GM18526 (cell line): Measurements from ENCODE around the gene MAML2.

Experiments
- POLR2A ChIP-seq: IDR thresholded peaks from 3 replicates; pipeline ENCODE4 v1.6.1; 2011; ENCODE audit not compliant: insufficient read length; ENCODE audit errors: extremely low read depth

MAML2 gene

DNA sequence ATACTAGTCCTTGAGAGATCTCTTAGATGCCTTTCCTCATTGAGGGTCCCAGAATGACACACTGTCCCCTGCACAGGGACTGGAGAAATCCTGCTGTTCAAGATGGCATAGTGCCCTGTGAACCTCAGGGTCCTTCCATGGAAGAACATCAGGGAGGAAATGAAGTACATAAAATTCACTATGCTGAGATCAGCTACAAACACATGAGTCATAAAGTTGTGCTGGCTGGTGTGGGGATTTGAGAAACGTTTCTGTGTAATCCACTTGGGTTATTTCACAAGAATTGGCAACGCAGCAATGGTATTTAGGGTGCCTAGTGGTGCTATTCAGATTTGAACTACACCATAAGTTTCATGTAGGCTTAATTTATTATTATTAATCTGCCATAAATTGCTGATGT, 174.4 kb downstream of the MAML2 start:
- TF ChIP-seq POLR2A, result no peak

DNA sequence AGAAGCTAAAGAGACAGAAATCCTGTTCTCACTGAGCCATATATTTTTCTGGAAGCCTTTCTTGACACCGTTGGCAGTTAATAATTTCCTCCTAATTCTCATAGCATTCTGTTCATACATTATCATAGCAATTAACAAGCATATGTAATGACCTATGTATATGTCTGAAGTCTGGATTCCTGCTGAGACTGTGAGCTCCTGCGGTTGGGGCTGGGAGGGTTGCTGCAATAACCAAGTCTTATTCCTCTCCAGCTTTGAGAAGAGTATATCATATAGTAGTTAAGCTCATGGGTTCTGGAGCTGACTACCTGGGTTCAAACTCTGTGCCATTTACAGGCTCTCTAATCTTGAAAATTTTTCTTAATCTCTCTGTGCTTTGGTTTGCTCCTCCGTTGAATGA, 175.2 kb downstream of the MAML2 start:
- TF ChIP-seq POLR2A, result no peak

DNA sequence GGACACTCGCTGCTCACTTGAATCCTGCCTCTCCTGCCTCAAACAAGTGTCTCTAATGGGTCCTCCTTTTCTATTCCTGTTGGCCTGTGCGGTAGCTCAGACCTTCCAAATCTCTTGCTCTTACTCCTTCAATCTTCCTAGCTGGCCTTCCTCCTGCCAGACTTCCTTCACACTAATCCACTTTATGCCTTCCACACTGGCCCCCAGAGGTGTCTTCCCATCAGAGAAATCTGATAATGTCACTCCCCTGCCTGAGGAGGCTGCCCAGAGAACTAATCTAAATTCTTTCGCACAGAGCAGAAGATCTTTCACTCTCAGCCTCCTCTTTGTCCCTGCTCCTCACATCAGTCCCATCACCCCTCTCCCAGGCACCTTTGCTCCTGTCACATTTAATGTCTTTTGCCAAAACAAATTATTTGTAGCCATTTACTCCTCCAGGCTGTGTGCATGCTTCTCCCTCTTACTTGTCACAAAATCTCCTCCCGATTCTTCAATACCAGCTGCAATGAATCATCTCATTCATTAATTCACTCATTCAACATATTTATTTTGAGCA, 175.7 kb downstream of the MAML2 start:
- TF ChIP-seq POLR2A, result no peak

DNA sequence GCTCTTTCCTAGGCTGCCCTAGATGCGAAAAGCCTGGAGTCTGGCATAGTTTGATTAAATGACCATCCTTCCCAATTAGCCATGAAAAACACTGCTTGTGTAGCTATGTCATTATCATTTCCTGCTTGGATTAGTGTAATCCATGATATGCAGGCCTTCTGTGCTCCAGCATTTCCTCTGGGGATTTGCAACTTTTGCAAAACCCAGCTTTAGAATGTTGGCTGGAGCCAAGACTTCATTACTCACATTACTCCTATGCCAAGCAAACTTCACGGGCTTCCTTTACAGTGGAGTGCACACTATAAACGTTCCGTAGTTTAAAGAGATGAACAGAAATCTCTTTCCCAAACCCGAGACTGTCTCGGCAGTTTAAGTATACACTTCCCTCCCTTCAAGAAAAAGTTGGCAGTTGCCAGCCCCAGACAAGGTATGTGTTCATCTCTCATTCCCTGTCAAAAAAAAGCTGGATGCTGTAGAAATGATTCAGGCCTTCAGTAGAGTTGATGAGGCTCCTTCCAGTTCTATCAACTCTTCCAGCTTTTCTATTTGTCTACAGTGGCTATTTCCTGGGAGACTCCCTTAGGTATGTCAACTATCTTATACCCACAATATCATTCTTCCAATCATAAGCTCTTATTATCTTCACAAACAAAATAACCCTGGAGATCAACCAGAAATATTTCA, 180.0 kb downstream of the MAML2 start:
- no peak for TF ChIP-seq POLR2A

DNA sequence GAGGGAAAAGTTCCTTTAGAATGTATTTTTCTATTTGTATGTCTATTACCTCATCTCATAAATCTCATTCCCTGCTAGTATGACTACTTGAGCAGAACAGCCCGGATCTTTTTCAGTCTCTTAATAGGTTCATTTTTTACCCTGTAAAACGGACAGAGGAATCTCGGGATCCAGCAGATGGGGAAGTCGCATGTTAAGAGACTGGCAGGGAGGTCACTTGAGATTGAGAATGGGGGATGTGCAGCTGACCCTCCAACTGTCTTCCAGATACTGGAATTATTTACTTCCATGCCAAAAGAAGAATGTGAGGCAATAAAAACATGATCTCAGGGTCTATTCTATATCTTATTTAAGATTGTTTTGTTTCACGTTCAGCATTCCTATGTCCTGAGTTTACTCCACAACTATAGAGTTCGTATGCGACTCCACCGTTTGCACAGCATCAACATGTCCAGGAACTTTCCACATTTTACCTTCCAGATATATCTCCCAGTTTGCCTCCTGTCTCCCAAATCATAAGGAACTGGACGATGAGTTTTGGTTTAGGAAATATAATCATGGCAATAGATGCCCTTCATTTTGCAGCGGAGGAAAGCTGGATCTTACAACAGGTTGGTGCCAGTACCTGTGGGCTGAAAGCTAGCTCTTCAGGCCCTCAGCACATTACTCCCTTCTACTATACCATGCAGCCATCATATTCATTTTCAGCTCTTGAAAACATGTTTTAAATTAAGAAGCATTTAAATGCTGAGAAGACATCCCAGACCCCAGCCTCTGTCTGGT, 181.5 kb downstream of the MAML2 start:
- no peak for TF ChIP-seq POLR2A

DNA sequence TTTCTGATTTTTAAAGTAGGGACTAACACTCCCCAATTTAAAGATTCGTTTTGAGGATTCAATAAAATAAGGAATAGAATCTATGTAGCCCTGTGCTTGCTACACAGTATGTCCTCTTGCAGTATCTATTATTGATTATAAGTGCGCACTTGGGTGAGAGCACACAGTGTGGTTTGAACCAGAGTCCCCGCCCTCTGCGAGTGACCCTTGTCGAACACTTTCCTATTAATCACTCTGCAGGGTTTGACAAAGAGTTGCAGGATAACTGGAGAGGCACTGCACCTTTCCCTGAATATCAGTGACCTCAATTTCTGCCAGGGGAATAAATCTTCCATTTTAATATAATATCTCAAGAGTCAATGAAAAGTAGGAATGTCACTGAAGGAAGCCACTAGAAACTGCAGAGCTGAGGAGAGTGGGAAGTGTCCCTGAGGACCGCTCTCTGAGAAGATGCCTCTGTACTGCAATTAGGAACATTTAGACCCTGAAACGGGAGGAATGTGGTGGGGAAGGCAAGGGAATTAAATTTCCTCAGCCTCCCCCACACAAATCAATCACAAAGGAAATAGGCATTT, 182.2 kb downstream of the MAML2 start:
- TF ChIP-seq POLR2A, result no peak

DNA sequence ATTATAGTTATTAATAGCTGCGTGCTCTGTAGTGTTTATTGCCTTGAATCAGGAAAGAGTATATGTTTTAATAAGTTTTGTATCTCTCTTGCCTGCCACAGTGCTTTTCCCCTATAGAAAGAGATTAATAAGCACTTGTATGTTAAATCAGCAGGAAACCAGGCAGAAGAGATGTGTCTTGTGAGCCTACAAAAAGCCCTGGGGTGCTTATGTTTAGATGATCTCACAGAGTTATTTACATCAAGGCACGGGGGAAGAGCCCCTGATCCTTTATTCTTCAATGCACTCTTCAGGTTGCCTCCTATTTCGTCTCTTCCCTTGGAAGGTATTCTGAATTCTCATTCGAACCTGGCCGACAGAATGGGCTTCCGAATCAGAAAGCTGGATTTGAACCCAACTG, 183.0 kb downstream of the MAML2 start:
- TF ChIP-seq POLR2A, result no peak

DNA sequence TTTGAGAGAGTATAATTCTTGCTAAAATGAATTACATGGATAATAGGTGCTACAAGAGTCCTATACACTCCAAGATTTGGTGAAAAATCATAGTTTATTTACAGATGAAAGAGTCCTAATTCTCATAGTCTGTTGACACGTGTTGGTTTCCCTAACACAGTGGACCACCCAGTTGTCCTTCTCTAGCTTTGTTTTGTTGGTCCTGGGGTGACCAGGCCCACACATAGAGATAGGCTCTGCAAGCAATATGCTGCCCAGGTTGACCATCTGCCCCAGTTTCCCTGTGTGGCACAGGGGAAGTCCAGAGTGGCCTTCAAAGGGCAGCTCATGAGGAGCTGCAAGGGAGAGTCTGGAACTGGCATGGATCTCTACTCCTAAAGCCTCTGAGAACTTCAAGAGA, 184.9 kb downstream of the MAML2 start:
- TF ChIP-seq POLR2A, result no peak

DNA sequence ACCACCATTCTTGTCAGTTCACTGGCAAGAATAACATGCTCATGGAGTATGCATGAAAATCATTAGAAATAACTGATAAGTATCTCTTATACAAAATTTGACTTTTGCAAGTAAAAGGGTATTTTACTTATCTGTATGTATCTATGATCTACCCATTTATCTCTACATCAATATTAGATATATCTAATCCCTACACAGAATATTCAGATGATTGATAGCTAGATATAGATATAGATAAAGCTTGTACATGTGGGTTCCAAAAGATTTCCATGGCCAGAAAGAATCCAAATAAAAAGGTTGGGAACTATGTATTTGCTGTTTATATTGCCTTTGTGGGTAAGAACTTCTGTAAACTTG, 185.5 kb downstream of the MAML2 start:
- no peak for TF ChIP-seq POLR2A

DNA sequence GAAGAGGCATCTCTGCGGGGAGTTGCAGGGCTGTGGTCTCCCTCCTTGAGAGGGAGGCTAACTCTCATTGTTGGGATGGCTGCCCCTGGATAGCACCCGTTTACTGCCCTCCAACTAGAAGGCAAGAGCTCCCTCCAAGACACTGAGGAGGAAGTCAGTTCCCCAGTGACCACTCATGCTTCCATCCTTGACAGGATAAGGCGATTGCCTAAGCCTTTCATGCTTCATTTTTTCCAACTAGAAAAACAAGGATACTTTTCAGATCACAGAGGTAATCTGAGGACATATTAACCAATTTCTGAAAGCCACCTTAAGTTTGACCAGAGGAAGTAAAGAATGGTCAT, 186.6 kb downstream of the MAML2 start:
- TF ChIP-seq POLR2A, result no peak

DNA sequence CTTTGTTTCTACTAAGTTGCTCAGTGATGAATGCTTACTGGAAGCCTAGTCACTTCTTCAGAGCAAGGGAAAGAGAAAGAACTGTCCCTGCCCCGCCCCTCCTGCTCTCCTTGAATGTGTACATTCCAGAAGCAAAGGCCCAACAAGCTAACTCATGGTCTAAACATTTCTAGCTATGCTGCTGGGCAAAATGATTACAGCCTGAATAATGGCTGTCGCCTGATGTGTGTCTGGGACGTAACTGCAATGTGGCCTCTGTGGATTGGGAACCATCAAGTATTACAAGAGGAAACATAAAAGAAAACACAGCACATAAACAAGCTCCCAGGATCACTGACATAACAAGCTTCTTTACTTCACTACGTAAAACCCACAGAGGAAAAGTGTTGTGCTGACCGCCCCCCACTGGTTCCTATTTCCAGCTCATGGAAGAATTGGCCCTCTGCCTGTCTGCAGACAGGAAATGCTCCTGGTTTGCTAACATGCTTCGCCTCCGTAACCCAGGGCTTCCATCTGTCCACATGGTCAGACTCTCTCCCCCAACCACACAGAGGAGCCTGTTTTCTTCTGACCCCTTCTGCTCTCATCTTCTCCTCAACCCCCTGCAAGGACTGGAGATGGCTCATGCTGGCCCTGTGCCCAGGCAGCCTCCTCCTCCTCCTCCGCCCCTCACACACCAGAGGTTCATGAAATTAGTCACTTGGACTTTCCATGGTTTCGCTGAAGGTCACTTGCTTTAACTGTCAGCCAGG, 187.2 kb downstream of the MAML2 start:
- TF ChIP-seq POLR2A, result no peak

DNA sequence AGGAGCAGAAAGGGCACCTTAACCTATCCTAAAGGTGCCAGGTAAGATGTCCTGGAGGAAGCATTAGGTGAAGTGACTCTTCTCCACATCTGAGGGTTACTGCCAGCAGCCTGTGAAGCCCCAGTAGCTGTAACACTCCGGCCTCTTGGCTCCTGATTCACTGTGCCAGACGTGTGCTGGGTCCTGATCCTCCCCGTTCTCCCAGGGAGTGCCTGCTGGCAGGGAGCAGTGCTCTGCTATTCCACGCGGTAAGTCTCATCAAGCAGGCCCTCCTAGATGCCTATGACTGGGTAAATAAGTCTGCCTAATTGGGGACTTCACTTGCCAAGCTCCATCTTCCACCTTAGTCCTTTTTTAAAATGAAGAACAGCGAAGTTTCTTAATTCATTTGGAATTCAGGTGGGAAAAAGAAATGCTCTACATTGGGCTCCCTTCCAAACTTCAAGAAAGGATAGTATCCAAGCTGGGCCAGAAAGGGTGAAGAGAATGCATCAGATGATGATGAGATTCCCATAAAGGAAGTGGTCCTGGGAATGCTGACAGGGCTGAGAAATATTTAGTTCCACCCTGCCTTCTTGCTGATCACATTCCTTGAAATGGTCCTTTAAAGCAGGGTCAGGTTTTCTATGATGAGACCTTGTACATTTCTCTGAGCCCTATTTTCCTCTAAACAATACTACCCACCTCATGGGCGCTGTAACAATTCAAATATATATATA, 188.0 kb downstream of the MAML2 start:
- TF ChIP-seq POLR2A, result no peak

DNA sequence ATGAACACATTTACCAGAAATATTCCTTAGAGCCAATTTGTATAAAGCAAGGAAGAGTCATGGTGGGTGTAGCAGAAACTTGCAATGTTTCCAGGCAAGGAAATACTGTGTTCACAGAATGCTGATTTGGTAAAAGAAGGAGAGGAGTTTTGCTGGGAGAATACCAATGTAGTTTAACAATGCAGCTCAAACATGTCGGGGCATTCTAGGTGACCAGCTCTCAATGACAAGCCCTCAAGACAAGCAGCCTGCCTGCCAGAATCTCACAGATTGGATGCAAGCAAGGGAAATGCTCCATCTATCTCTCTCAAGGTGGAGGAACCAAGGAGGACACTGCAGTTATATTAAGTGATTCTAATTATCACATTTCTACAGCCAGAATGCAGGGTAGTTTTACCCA, 190.4 kb downstream of the MAML2 start:
- no peak for TF ChIP-seq POLR2A

DNA sequence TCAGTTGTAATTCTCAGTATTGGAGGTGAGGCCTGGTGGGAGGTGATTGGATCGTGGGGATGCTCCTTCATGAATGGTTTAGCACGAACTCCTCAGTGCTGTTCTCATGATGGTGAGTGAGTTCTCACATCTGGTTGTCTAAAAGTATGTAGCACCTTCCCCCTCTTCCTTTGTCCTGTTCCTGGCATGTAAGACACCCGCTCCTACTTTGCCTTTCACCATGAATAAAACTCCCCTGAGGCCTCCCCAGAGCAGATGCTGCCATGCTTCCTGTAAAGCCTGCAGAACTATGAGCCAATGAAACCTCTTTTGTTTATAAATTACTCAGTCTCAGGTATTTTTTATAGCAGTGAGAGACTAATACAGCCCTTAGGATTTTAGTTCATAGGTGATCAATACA, 191.5 kb downstream of the MAML2 start:
- TF ChIP-seq POLR2A, result no peak

DNA sequence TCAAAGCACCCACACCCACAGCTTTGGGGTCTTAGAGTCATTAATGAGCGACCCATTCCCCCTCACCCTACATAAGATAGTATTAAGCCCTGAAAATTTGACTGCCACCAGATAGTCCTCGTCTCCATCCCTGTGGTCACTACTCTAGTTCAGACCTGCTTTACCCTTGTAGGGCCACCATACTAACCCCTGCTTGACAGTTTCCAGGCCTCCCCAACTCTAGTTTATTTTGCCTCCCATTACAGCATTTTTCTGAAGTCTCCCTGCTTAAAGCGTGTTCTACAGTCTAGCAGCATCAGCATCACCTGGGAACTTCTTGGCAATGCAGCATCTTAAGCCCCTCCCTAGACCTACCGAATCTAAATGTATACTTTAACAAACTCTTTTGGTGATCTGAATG, 192.4 kb downstream of the MAML2 start:
- TF ChIP-seq POLR2A, result no peak
